ENCODE measurements around the gene KAT2B.

GRCh38 chr3:20101041-20101440 lies 60.8 kb downstream of the KAT2B start:
- TF ChIP-seq CTCF (IDR thresholded peaks at IDR 0.05) (no peak), EZH2 (IDR thresholded peaks at IDR 0.05; ENCODE audit: borderline replicate concordance, insufficient read depth, low read depth, low read length, poor library complexity, severe bottlenecking) (no peak)

All from B cell (primary cell).